IMR-90 (cell line): ENCODE data around the gene UCKL1. TPM values are rescaled to one million over a fixed set of nuclear protein-coding genes. Genes with fewer than 3 reads are reported as not detected.

Source experiments
- ATAC-seq: fragments of 200-7000 bp; cut with Tn5 transposase; 2 replicates; pipeline ENCODE4 v1.9.1; 2020; ENCODE audit warnings: low read depth, mild to moderate bottlenecking, moderate library complexity
- BruUV-seq: library from RNA; stranded (reverse); fragments of 400-500 nt; replicated peaks from 2 replicates; lab custom pipeline; 2021; lab: Mats Ljungman, UMichigan
- CTCF ChIA-PET: fragments of 300-600 bp; formaldehyde crosslinking; extraction: SDS; loops from one replicate; lab custom pipeline; 2021; ENCODE audit warnings: antibody characterized with exemption; lab: Yijun Ruan, JAX
- POLR2A ChIA-PET: fragments of 300-600 bp; sonication (Branson Sonifier 250); formaldehyde crosslinking; loops from one replicate; lab custom pipeline; 2022; ENCODE audit warnings: antibody characterized with exemption; ENCODE audit not compliant: unreplicated experiment; lab: Charles Lee
- DNase-seq: peaks from one replicate; pipeline ENCODE4 v3.0.0; 2013
- H2AFZ ChIP-seq: replicated peaks from 2 replicates; pipeline ENCODE3; 2013; ENCODE audit warnings: low read length, mild to moderate bottlenecking; ENCODE audit not compliant: poor library complexity
- H2AK5ac ChIP-seq: 2 replicates; pipeline ENCODE4 v1.6.1; 2013; ENCODE audit warnings: low read depth, low read length, inconsistent platforms
- H2AK9ac ChIP-seq: replicated peaks from 2 replicates; pipeline ENCODE3; 2013; ENCODE audit warnings: mild to moderate bottlenecking, low read depth, low read length, moderate library complexity; ENCODE audit not compliant: poor library complexity
- H2BK120ac ChIP-seq: 2 replicates; pipeline ENCODE4 v1.6.1; 2013; ENCODE audit warnings: low read depth, low read length, inconsistent platforms
- H2BK15ac ChIP-seq: 3 replicates; pipeline ENCODE4 v1.6.1; 2013; ENCODE audit warnings: low read depth, low read length, inconsistent platforms
- H2BK20ac ChIP-seq: 2 replicates; pipeline ENCODE4 v1.6.1; 2013; ENCODE audit warnings: low read depth, mild to moderate bottlenecking, inconsistent platforms, low read length, moderate library complexity
- H2BK5ac ChIP-seq: 2 replicates; pipeline ENCODE4 v1.6.1; 2013; ENCODE audit warnings: mild to moderate bottlenecking, low read depth, low read length, inconsistent platforms; ENCODE audit not compliant: poor library complexity, severe bottlenecking
- H3K14ac ChIP-seq: replicated peaks from 2 replicates; pipeline ENCODE4 v1.6.1; 2013; ENCODE audit warnings: low read depth, low read length, inconsistent platforms
- H3K18ac ChIP-seq: 2 replicates; pipeline ENCODE4 v1.6.1; 2013; ENCODE audit warnings: low read depth, low read length, control low read depth
- H3K23ac ChIP-seq: 2 replicates; pipeline ENCODE4 v1.6.1; 2013; ENCODE audit warnings: low read depth, low read length, inconsistent platforms
- H3K27ac ChIP-seq: 2 replicates; pipeline ENCODE4 v1.5.1; 2013; ENCODE audit warnings: mild to moderate bottlenecking, control low read depth, low read length; ENCODE audit not compliant: insufficient read depth
- H3K27me3 ChIP-seq: 2 replicates; pipeline ENCODE4 v1.6.1; 2013; ENCODE audit warnings: low read length; ENCODE audit not compliant: control insufficient read depth, insufficient read depth
- H3K36me3 ChIP-seq: 2 replicates; pipeline ENCODE4 v1.6.1; 2013; ENCODE audit warnings: low read length, mixed read lengths; ENCODE audit not compliant: control insufficient read depth, insufficient read depth
- H3K4ac ChIP-seq: 2 replicates; pipeline ENCODE4 v1.6.1; 2013; ENCODE audit warnings: low read depth, low read length, inconsistent platforms
- H3K4me1 ChIP-seq: 2 replicates; pipeline ENCODE4 v1.6.1; 2013; ENCODE audit warnings: low read length, mixed read lengths; ENCODE audit not compliant: control insufficient read depth, insufficient read depth
- H3K4me2 ChIP-seq: 2 replicates; pipeline ENCODE4 v1.6.1; 2013; ENCODE audit warnings: low read depth, mild to moderate bottlenecking, control low read depth, low read length, moderate library complexity
- H3K4me3 ChIP-seq: 2 replicates; pipeline ENCODE4 v1.5.1; 2013; ENCODE audit warnings: low read depth, mild to moderate bottlenecking, control low read depth, low read length, moderate library complexity; ENCODE audit not compliant: insufficient read depth
- H3K56ac ChIP-seq: 2 replicates; pipeline ENCODE4 v1.6.1; 2013; ENCODE audit warnings: low read length, inconsistent platforms; ENCODE audit not compliant: insufficient read depth; ENCODE audit errors: extremely low read depth
- H3K79me1 ChIP-seq, 2 experiments: 2 replicates each; pipeline ENCODE4 v1.6.1; 2013; ENCODE audit warnings: low read length in 2 of 2, inconsistent platforms in 1 of 2, low read depth in 1 of 2
- H3K9ac ChIP-seq: 2 replicates; pipeline ENCODE4 v1.6.1; 2013; ENCODE audit warnings: low read depth, low read length, control low read depth
- H3K9me1 ChIP-seq: 2 replicates; pipeline ENCODE4 v1.6.1; 2013; ENCODE audit warnings: low read length, inconsistent platforms; ENCODE audit not compliant: insufficient read depth
- H3K9me3 ChIP-seq: 2 replicates; pipeline ENCODE4 v1.6.1; 2013; ENCODE audit warnings: low read length; ENCODE audit not compliant: control insufficient read depth, insufficient read depth
- H4K20me1 ChIP-seq: 2 replicates; pipeline ENCODE4 v1.6.1; 2013; ENCODE audit warnings: low read length, inconsistent platforms; ENCODE audit not compliant: insufficient read depth
- H4K5ac ChIP-seq: 2 replicates; pipeline ENCODE4 v1.6.1; 2013; ENCODE audit warnings: mild to moderate bottlenecking, low read depth, low read length, control low read depth
- H4K8ac ChIP-seq, 2 experiments: 2 replicates each; pipeline ENCODE4 v1.6.1; 2013; ENCODE audit warnings: low read depth in 2 of 2, low read length in 2 of 2, control low read depth in 1 of 2, inconsistent platforms in 1 of 2
- H4K91ac ChIP-seq: 2 replicates; pipeline ENCODE4 v1.6.1; 2013; ENCODE audit warnings: low read depth, low read length, inconsistent platforms; ENCODE audit not compliant: insufficient read depth
- FOS ChIP-seq: fragments of 150-350 bp; IDR thresholded peaks from 2 replicates; pipeline ENCODE4 v1.6.1; 2016; ENCODE audit warnings: low read depth, low read length
- WGBS, 2 experiments: methylation state at CpG; one replicate each; pipeline versions ENCODE4 v1.1.5 to v1.1.7; 2013; ENCODE audit warnings: missing lambda C conversion rate in 2 of 2; ENCODE audit not compliant: insufficient read length in 1 of 2; ENCODE audit errors: extremely low coverage in 2 of 2; 5-methylcytosine and 5-hydroxymethylcytosine counted together
- dilution Hi-C: fragments of 300-500 bp; cut with HindIII; formaldehyde crosslinking; loops from one replicate; pipeline ENCODE4 v1.14.3; 2018; ENCODE audit warnings: low sequenced_read_pairs; ENCODE audit not compliant: unreplicated experiment
- in situ Hi-C: fragments of 300-500 bp; cut with MboI; formaldehyde crosslinking; loops from 3 replicates; pipeline ENCODE4 v1.14.3; 2019; ENCODE audit warnings: low sequenced_read_pairs, inconsistent platforms, mixed read lengths
- intact Hi-C: fragments of 100-400 bp; cut with micrococcal nuclease; formaldehyde crosslinking; loops from 2 replicates; pipeline ENCODE4 v1.10.0; 2022
- polyA plus RNA-seq, 3 experiments: library from polyadenylated mRNA; depleted of rRNA; stranded (reverse); fragments of >200 nt; gene quantifications; 2 replicates each; pipeline ENCODE4 v1.2.3, GENCODE V29; 2012; ENCODE audit warnings: low replicate concordance in 1 of 3
- total RNA-seq: library from RNA; depleted of rRNA; stranded (reverse); fragments of >200 nt; gene quantifications from 2 replicates; pipeline ENCODE4 v1.2.3, GENCODE V29; 2012

UCKL1 gene
- total and polyA plus RNA-seq, 2 of the 4 experiments (the other 2 are of a cell fraction): 16.7 to 54.7 TPM

DNA sequence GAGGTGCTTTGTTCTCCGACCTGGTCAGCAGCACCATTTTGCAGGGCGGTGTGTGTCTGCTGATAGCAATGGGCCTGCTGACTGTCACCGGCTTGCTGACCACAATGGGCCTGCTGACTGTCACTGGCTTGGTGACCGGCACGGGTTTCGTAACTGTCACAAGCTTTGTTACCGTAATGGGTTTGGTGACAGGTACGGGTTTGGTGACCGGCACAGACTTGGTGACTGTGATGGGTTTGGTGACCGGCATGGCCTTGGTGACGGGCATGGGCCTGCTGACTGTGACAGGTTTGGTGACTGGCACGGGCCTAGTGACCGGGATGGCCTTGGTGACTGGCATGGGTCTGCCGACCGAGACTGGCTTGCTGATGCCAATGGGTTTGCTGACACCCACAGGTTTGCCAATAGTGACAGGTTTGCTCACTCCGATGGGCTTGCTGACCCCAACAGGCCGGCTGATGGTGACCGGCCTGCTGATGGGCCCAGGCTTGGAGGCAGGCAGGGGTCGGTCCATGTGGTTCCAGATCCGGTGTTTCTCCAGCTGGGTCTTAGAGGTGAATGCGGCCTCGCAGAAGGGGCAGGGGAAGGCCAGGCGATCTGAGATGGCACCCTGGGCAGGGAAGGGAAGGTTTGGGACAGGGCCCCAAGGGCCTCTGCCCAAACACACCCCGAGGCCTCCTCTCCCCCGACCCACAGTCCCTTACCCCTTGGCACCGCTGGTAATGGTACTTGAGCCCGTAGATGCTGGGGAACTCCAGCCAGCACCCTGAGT lies 10.1 kb upstream of the UCKL1 start:
- Histone ChIP-seq H3K4me1 (peaks cover 7% of the 10 kb centered on the region), H4K20me1 (no peaks in the 10 kb centered on the region; the same call in 1 of the 2 replicates), H2AK9ac (peak overlapping the region; percentile 9), H3K27me3 (no peaks in the 10 kb centered on the region), H3K56ac (no peak overlapping the region), H2BK120ac (no peak overlapping the region), H3K14ac (no peak overlapping the region), H3K18ac (no peak overlapping the region), H3K9me1 (peaks cover 3% of the 10 kb centered on the region; the same call in 1 of the 2 replicates), H3K9ac (no peak overlapping the region), H3K23ac (no peak overlapping the region), H2AFZ (no peak overlapping the region), H4K8ac (no peak overlapping the region), H3K27ac (no peak overlapping the region), H3K4ac (no peak overlapping the region), H3K4me2 (no peak overlapping the region), H2BK15ac (no peak overlapping the region), H3K4me3 (no peak overlapping the region), H3K36me3 (peaks cover 50% of the 10 kb centered on the region), H4K5ac (no peak overlapping the region), H3K79me1 (peaks cover 12 to 25% of the 10 kb centered on the region in 2 experiments), H2BK20ac (no peak overlapping the region), H2BK5ac (no peak overlapping the region), H3K9me3 (no peaks in the 10 kb centered on the region), H2AK5ac (no peak overlapping the region), H4K91ac (no peak overlapping the region)
- DNase-seq (no peak), ATAC-seq (no peak)
- intact Hi-C loops: no loop called here
- in situ Hi-C loops: no loop called here
- 100% methylated on average over 14 of the region's 27 CpGs; no CpG with 5 or more reads in 1 of the 2 experiments for WGBS, 2 experiments
- no peak for TF ChIP-seq FOS
- CTCF ChIA-PET: no interaction called here
- TSS peak; percentile 65 for BruUV-seq
- dilution Hi-C loops: no loop called here
- POLR2A ChIA-PET: no interaction called here
